ENCODE results near the gene PSMD5. TPM values are rescaled to one million over a fixed set of nuclear protein-coding genes. Genes with fewer than 3 reads are reported as not detected.

The PSMD5 gene
- total RNA-seq, 1 experiment from 2014 or later: 26.1 TPM

DNA sequence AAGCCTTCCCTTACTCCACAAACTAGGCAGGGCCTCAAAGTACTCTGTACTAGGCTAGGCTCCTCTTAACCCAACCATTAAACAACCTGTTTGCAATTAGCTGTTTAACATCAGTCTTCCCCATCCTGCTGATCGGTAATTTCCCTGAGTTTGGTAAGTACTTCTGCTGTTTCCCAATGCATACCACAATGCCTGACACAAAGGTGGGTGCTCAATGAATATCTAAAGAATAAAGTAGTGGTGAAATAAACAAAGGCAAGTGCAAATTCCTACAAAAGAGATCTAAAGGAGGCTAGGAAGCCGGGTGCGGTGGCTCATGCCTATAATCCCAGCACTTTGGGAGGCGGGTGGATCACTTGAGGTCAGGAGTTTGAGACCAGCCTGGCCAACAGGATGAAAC is 74.5 kb downstream of the PSMD5 start:
- Histone ChIP-seq H2AFZ (ENCODE audit: low read length) (no peak overlapping the region), H3K9me2 (replicated peaks; ENCODE audit: insufficient read depth, low read length) (no peaks in the 10 kb centered on the region), H3K9ac (ENCODE audit: low read length) (no peak overlapping the region), H4K20me1 (ENCODE audit: insufficient read depth, low read depth, low read length) (no peaks in the 10 kb centered on the region), H3K4me2 (ENCODE audit: low read depth, low read length, poor library complexity, severe bottlenecking) (no peak overlapping the region), H3K9me3 (ENCODE audit: low read length) (no peaks in the 10 kb centered on the region), H3K36me3 (ENCODE audit: insufficient read depth, low read length) (peaks cover 44% of the 10 kb centered on the region), H3K79me2 (ENCODE audit: low read length) (peaks cover 10% of the 10 kb centered on the region), H3K27ac (ENCODE audit: low read length) (no peak overlapping the region), H3K27me3 (ENCODE audit: low read length) (no peaks in the 10 kb centered on the region), H3K4me3 (ENCODE audit: low read length) (no peak overlapping the region), H3K4me1 (ENCODE audit: low read length) (no peaks in the 10 kb centered on the region)
- DNase-seq: no peak

DNA sequence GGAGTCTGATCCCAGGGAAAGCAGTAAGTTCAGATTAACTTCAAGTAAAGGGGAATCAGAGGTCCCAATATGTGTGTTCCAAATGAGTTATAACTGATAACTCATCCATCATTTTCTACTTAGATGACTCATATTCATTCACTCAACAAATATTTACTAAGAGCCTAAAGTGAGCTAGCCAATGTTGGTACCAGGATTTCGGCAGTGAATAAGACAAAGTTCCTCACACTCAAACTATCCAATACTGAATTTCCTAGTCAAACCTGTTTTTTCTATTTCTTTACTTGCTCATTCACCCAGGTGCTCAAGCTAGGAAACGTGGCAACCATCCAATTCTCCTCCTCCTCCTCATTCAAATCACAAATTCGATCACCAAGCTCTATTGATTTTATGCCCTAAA is 75.3 kb downstream of the PSMD5 start:
- H3K9ac ChIP-seq (ENCODE audit: low read length): no peak overlapping the region
- H3K27ac ChIP-seq (ENCODE audit: low read length): no peak overlapping the region
- H3K27me3 ChIP-seq (ENCODE audit: low read length): no peaks in the 10 kb centered on the region
- no peak overlapping the region for H3K4me3 ChIP-seq (ENCODE audit: low read length)
- peaks cover 6% of the 10 kb centered on the region for H3K79me2 ChIP-seq (ENCODE audit: low read length)
- H3K9me3 ChIP-seq (ENCODE audit: low read length): no peaks in the 10 kb centered on the region
- H3K36me3 ChIP-seq (ENCODE audit: insufficient read depth, low read length): peaks cover 43% of the 10 kb centered on the region
- H3K9me2 ChIP-seq (replicated peaks; ENCODE audit: insufficient read depth, low read length): no peaks in the 10 kb centered on the region
- no peak for DNase-seq
- no peak overlapping the region for H3K4me2 ChIP-seq (ENCODE audit: low read depth, low read length, poor library complexity, severe bottlenecking)
- no peaks in the 10 kb centered on the region for H4K20me1 ChIP-seq (ENCODE audit: insufficient read depth, low read depth, low read length)
- no peaks in the 10 kb centered on the region for H3K4me1 ChIP-seq (ENCODE audit: low read length)
- no peak overlapping the region for H2AFZ ChIP-seq (ENCODE audit: low read length)

Other genes starting within 250 kb of the PSMD5 start
- gene MEGF9, start 128.5 kb downstream of the PSMD5 start, total RNA-seq (2014; rRNA removed; shearing (Covaris generic); ENCODE audit: low replicate concordance): 55.4 and 86.6 TPM in 2 replicates
- gene FBXW2, start 49.5 kb downstream of the PSMD5 start, total RNA-seq (2014; rRNA removed; shearing (Covaris generic); ENCODE audit: low replicate concordance): 40.8 and 42.0 TPM in 2 replicates
- 34.8 and 76.9 TPM in 2 replicates for gene PHF19, start 34.3 kb upstream of the PSMD5 start, total RNA-seq (2014; rRNA removed; shearing (Covaris generic); ENCODE audit: low replicate concordance)
- 18.8 and 23.8 TPM in 2 replicates for gene TRAF1, start 83.9 kb upstream of the PSMD5 start, total RNA-seq (2014; rRNA removed; shearing (Covaris generic); ENCODE audit: low replicate concordance)
- gene C5, start 207.4 kb upstream of the PSMD5 start, total RNA-seq (2014; rRNA removed; shearing (Covaris generic); ENCODE audit: low replicate concordance): 6.2 and 10.2 TPM in 2 replicates
- gene CNTRL, start 232.0 kb upstream of the PSMD5 start, total RNA-seq (2014; rRNA removed; shearing (Covaris generic); ENCODE audit: low replicate concordance): 81.7 and 94.6 TPM in 2 replicates